Fibroblast of lung (primary cell): ENCODE measurements around the gene BCDIN3D.

Source experiments
- CTCF ChIP-seq, 2 donors: IDR thresholded peaks in 1 of 2; conservative IDR thresholded peaks in 1 of 2; 1 replicate in 1 of 2; 2 replicates in 1 of 2; pipeline ENCODE4 v1.5.1; 2011 to 2012; ENCODE audit warnings: low read length in 2 of 2, control low read depth in 1 of 2, inconsistent platforms in 1 of 2, low read depth in 1 of 2, mild to moderate bottlenecking in 1 of 2
- EZH2 ChIP-seq: IDR thresholded peaks from 2 replicates; pipeline ENCODE4 v1.5.1; 2012; ENCODE audit warnings: low read length, control low read depth, mild to moderate bottlenecking; ENCODE audit errors: missing control alignments

- no peak for TF ChIP-seq CTCF (conservative IDR thresholded peaks at IDR 0.05 in 1 of 2, IDR thresholded peaks at IDR 0.05 in 1 of 2; ENCODE audit: low read depth in 1 of 2, low read length in 2 of 2)
- no peak for TF ChIP-seq EZH2
Observed at GRCh38 chr12:49800421-49801140, 42.3 kb downstream of the BCDIN3D start.
